K562 (cell line): Measurements from ENCODE around the gene SLC25A1. TPM values are rescaled to one million over a fixed set of nuclear protein-coding genes. Genes with fewer than 3 reads are reported as not detected.

ENCODE experiments used
- CBFB ChIP-seq: sonication (generic); formaldehyde crosslinking; IDR thresholded peaks from 2 replicates; pipeline ENCODE4 v1.4.0; 2020; ENCODE audit warnings: mild to moderate bottlenecking, missing genetic modification reagents
- EHMT2 ChIP-seq: fragments of 450-650 bp; IDR thresholded peaks from 2 replicates; pipeline ENCODE4 v1.6.1; 2018; ENCODE audit warnings: antibody characterized with exemption
- ERF ChIP-seq: fragments of 450-650 bp; formaldehyde crosslinking; IDR thresholded peaks from 2 replicates; pipeline ENCODE4 v1.4.0; 2020; ENCODE audit warnings: mild to moderate bottlenecking, mixed read lengths
- GTF2F1 ChIP-seq: IDR thresholded peaks from 2 replicates; pipeline ENCODE4 v1.6.1; 2011; ENCODE audit warnings: low read depth, low read length, improper control_type of control experiment
- HIVEP1 ChIP-seq: fragments of 250-450 bp; sonication (Bioruptor Pico); IDR thresholded peaks from 2 replicates; pipeline ENCODE4 v1.4.0; 2020; ENCODE audit warnings: mild to moderate bottlenecking
- HNRNPH1 ChIP-seq: fragments of 200-400 bp; formaldehyde crosslinking; optimal IDR thresholded peaks from 2 replicates; pipeline ENCODE3; 2017; ENCODE audit warnings: low read depth, mild to moderate bottlenecking, low read length, moderate library complexity
- HSF4 ChIP-seq: fragments of 250-450 bp; sonication (Bioruptor Pico); IDR thresholded peaks from 2 replicates; pipeline ENCODE4 v2.1.2; 2022; ENCODE audit warnings: mild to moderate bottlenecking, moderate library complexity, borderline replicate concordance
- MXI1 ChIP-seq: IDR thresholded peaks from 2 replicates; pipeline ENCODE4 v1.6.1; 2011; ENCODE audit warnings: low read depth, mild to moderate bottlenecking, improper control_type of control experiment, low read length
- NCOA2 ChIP-seq, 2 experiments: fragments of 450-650 bp; IDR thresholded peaks; 2 replicates each; pipeline ENCODE4 v1.6.1; 2018; ENCODE audit warnings: mild to moderate bottlenecking in 2 of 2, moderate library complexity in 1 of 2; ENCODE audit not compliant: partially characterized antibody in 2 of 2
- POLR3G ChIP-seq: IDR thresholded peaks from 2 replicates; pipeline ENCODE4 v1.6.1; 2011; ENCODE audit not compliant: insufficient read length, insufficient replicate concordance; ENCODE audit errors: extremely low read depth
- RBBP5 ChIP-seq: fragments of 200-600 bp; sonication (generic); IDR thresholded peaks from 2 replicates; pipeline ENCODE4 v1.6.1; 2012; ENCODE audit warnings: borderline replicate concordance, mild to moderate bottlenecking, low read length, control low read depth, inconsistent platforms; ENCODE audit not compliant: insufficient read depth, poor library complexity, severe bottlenecking
- SETDB1 ChIP-seq: IDR thresholded peaks from one replicate; pipeline ENCODE4 v1.6.1; 2012; ENCODE audit warnings: low read length, control low read depth, inconsistent platforms
- SP1 ChIP-seq: sonication (generic); formaldehyde crosslinking; IDR thresholded peaks from 2 replicates; pipeline ENCODE4 v1.8.1; 2022; ENCODE audit warnings: mild to moderate bottlenecking, missing genetic modification reagents
- TAF15 ChIP-seq: fragments of 200-400 bp; formaldehyde crosslinking; IDR thresholded peaks from 2 replicates; pipeline ENCODE4 v1.6.1; 2017; ENCODE audit warnings: mild to moderate bottlenecking, low read depth, low read length, moderate library complexity
- TBL1XR1 ChIP-seq, 2 experiments: IDR thresholded peaks; 2 replicates each; pipeline ENCODE4 v1.6.1; 2012; ENCODE audit warnings: improper control_type of control experiment in 2 of 2, low read length in 2 of 2, mild to moderate bottlenecking in 1 of 2
- ZNF146 ChIP-seq: IDR thresholded peaks from one replicate; pipeline ENCODE4 v1.6.1; 2018; ENCODE audit warnings: missing compliant biosample characterization; ENCODE audit not compliant: unreplicated experiment
- polyA plus RNA-seq, 8 experiments: library from polyadenylated mRNA; depleted of rRNA in 4 of 8; stranded (reverse) in 5 of 8; unstranded in 3 of 8; fragments of >200 nt; fragmentation: Nextera tagmentation in 2 of 8; fragmentation: Illumina TruSeq in 1 of 8; extraction: Ambion mirVana in 2 of 8; extraction: Trizol in 1 of 8; gene quantifications; 2 replicates each; pipeline versions ENCODE4 v1.2.1 to v1.2.3, GENCODE V29; 2011 to 2014; ENCODE audit warnings: inconsistent platforms in 1 of 8, missing spikeins in 1 of 8
- total RNA-seq, 7 experiments: library from RNA; depleted of rRNA in 6 of 7; stranded (reverse); fragments of >200 nt in 6 of 7; fragmentation: Illumina TruSeq in 2 of 7; extraction: Trizol in 2 of 7; gene quantifications; 2 replicates each; pipeline versions ENCODE4 v1.2.1 to v1.2.3, GENCODE V29; 2011 to 2021; ENCODE audit warnings: low replicate concordance in 1 of 7
- TF ChIP-seq, protein P1 (sequence below), 2 experiments: IDR thresholded peaks; 2 replicates each; pipeline ENCODE4 v1.6.1; 2011; ENCODE audit warnings: borderline replicate concordance in 1 of 2, control low read depth in 1 of 2, low read depth in 1 of 2, low read length in 1 of 2, mild to moderate bottlenecking in 1 of 2, mixed read lengths in 1 of 2, moderate library complexity in 1 of 2; ENCODE audit not compliant: insufficient read depth in 1 of 2, insufficient read length in 1 of 2, poor library complexity in 1 of 2, severe bottlenecking in 1 of 2; ENCODE audit errors: extremely low read depth in 1 of 2
- TF ChIP-seq, protein P2 (sequence below): sonication (generic); formaldehyde crosslinking; IDR thresholded peaks from 2 replicates; pipeline ENCODE4 v1.8.0; 2022; ENCODE audit warnings: mild to moderate bottlenecking, missing genetic modification reagents
- TF ChIP-seq, protein P3 (sequence below): fragments of 250-450 bp; sonication (Bioruptor Pico); IDR thresholded peaks from 2 replicates; pipeline ENCODE4 v1.5.0; 2021
- TF ChIP-seq, protein P4 (sequence below), 2 experiments: fragments of 450-650 bp in 1 of 2; sonication (generic) in 1 of 2; formaldehyde crosslinking; conservative IDR thresholded peaks; 2 replicates each; pipeline versions ENCODE4 v1.4.0 to v1.8.1; 2020 to 2022; ENCODE audit warnings: mild to moderate bottlenecking in 1 of 2, missing genetic modification reagents in 1 of 2
- TF ChIP-seq, protein P5 (sequence below), 2 experiments: fragments of 450-650 bp in 1 of 2; sonication (generic) in 1 of 2; formaldehyde crosslinking in 1 of 2; IDR thresholded peaks in 1 of 2; conservative IDR thresholded peaks in 1 of 2; 2 replicates each; pipeline versions ENCODE4 v1.6.1 to v1.8.1; 2016 to 2023; ENCODE audit warnings: mild to moderate bottlenecking in 2 of 2, moderate library complexity in 2 of 2, inconsistent platforms in 1 of 2, missing genetic modification reagents in 1 of 2

SLC25A1 gene
- total and polyA plus RNA-seq, 9 of the 15 experiments (the other 6 are each of a cell fraction or from before 2014, with no cell fraction given) = 11.0 to 408 (median 110) TPM

DNA sequence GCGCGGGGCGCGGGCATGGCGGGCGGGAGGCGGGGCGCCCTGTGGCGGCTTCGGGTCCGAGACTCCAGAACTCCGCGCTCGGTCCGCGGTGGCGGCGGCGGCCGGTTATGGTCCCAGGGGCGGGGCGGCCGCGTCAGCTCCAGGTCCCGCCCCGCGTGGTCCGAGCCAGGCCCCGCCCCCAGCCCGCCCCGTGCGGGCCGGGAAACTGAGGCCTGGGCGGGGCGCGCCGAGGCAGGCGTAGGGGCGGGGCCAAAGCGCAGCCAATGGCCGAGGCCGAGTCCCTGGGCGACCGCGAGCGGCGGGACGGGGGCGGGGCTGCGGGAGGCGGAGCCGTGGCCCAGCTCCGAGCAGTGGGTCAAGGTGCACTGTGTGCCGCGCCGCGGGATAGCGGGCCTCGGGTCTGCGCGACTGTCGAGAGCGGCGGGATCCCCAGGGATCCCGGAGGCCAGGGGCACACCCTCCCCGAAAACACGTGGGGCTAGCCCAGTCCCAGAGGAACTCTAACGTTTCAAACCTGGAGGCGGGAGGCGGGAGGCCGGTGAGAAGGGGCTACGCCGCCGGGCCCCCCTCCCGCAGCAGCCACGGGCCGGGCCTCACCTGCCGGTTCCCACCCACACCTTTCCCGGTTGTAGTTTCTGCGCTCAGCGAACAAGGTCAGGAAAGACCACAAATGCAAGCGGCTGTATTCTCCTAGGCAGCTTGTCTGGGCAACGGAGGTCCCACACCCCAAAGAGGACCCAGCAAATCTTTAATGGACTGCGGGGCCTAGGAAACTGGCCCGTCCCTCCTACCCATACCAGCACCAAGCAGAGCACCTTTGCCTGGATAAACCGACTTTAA is at the start of gene SLC25A1 (continued):
- no peak for TF ChIP-seq SP1 (CRISPR knock-in tag)
- no peak for TF ChIP-seq CBFB (CRISPR knock-in tag)
- TF ChIP-seq RBBP5 = peak; percentile 23
- TF ChIP-seq NCOA2 (IDR thresholded peaks at IDR 0.05; ENCODE audit: partially characterized antibody in 2 of 2) = no peak
- TF ChIP-seq HIVEP1 (CRISPR knock-in tag) = peak; percentile 80; the same call in 1 of the 2 replicates
- peak; percentile 35; the same call in 1 of the 2 replicates for TF ChIP-seq ERF (CRISPR knock-in tag)
- TF ChIP-seq SETDB1 = peak; percentile 87
- no peak for TF ChIP-seq TAF15
- TF ChIP-seq, protein P1, sequence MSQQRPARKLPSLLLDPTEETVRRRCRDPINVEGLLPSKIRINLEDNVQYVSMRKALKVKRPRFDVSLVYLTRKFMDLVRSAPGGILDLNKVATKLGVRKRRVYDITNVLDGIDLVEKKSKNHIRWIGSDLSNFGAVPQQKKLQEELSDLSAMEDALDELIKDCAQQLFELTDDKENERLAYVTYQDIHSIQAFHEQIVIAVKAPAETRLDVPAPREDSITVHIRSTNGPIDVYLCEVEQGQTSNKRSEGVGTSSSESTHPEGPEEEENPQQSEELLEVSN (IDR thresholded peaks at IDR 0.05; ENCODE audit: borderline replicate concordance in 1 of 2, extremely low read depth in 1 of 2, insufficient read depth in 1 of 2, insufficient read length in 1 of 2, low read depth in 1 of 2, low read length in 1 of 2, poor library complexity in 1 of 2, severe bottlenecking in 1 of 2) = peak; percentile 68 to 88
- TF ChIP-seq, protein P2, sequence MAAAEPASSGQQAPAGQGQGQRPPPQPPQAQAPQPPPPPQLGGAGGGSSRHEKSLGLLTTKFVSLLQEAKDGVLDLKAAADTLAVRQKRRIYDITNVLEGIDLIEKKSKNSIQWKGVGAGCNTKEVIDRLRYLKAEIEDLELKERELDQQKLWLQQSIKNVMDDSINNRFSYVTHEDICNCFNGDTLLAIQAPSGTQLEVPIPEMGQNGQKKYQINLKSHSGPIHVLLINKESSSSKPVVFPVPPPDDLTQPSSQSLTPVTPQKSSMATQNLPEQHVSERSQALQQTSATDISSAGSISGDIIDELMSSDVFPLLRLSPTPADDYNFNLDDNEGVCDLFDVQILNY (CRISPR knock-in tag) = no peak
- TF ChIP-seq EHMT2 = no peak
- TF ChIP-seq, protein P3, sequence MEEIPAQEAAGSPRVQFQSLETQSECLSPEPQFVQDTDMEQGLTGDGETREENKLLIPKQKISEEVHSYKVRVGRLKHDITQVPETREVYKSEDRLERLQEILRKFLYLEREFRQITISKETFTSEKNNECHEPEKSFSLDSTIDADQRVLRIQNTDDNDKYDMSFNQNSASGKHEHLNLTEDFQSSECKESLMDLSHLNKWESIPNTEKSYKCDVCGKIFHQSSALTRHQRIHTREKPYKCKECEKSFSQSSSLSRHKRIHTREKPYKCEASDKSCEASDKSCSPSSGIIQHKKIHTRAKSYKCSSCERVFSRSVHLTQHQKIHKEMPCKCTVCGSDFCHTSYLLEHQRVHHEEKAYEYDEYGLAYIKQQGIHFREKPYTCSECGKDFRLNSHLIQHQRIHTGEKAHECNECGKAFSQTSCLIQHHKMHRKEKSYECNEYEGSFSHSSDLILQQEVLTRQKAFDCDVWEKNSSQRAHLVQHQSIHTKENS (CRISPR knock-in tag) = no peak
- no peak for TF ChIP-seq HNRNPH1
- no peak for TF ChIP-seq HSF4 (CRISPR knock-in tag)
- TF ChIP-seq ZNF146 (CRISPR knock-in tag) = no peak
- no peak for TF ChIP-seq POLR3G
- TF ChIP-seq MXI1 = peak; percentile 88
- 0 out of 2 replicates have a peak, but pooled peaks have one; percentile 16 for TF ChIP-seq GTF2F1
- TF ChIP-seq TBL1XR1 (IDR thresholded peaks at IDR 0.05; ENCODE audit: low read length in 2 of 2) = no peak
- TF ChIP-seq, protein P4, sequence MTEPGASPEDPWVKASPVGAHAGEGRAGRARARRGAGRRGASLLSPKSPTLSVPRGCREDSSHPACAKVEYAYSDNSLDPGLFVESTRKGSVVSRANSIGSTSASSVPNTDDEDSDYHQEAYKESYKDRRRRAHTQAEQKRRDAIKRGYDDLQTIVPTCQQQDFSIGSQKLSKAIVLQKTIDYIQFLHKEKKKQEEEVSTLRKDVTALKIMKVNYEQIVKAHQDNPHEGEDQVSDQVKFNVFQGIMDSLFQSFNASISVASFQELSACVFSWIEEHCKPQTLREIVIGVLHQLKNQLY (CRISPR knock-in tag; conservative IDR thresholded peaks at IDR 0.05) = peak; percentile 49 to 77; a peak in 2 of 4 replicates
- TF ChIP-seq, protein P5, sequence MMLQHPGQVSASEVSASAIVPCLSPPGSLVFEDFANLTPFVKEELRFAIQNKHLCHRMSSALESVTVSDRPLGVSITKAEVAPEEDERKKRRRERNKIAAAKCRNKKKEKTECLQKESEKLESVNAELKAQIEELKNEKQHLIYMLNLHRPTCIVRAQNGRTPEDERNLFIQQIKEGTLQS (IDR thresholded peaks at IDR 0.05) = no peak
- TF ChIP-seq, protein P5 (CRISPR knock-in tag; conservative IDR thresholded peaks at IDR 0.05) = peak; percentile 83
